ENCODE measurements around the gene FZD10.

FZD10 gene

GRCh38 chr12:130121226-130122000 is 40.9 kb upstream of the FZD10 start:
- no peak for ATAC-seq
- TF ChIP-seq CSDC2 (CRISPR knock-in tag; IDR thresholded peaks at IDR 0.05): no peak
- no peak for TF ChIP-seq PPARA (CRISPR knock-in tag; IDR thresholded peaks at IDR 0.05; ENCODE audit: borderline replicate concordance)
- no peak for TF ChIP-seq ZNF70 (CRISPR knock-in tag; IDR thresholded peaks at IDR 0.05)
- no peak for TF ChIP-seq TOX (CRISPR knock-in tag; IDR thresholded peaks at IDR 0.05; ENCODE audit: borderline replicate concordance)
- no peak for TF ChIP-seq POU6F1 (CRISPR knock-in tag; IDR thresholded peaks at IDR 0.05; ENCODE audit: borderline replicate concordance, low read depth)
- no peak for TF ChIP-seq ZFP3 (CRISPR knock-in tag; IDR thresholded peaks at IDR 0.05)
- no peak for TF ChIP-seq OSR1 (CRISPR knock-in tag; IDR thresholded peaks at IDR 0.05)
- TF ChIP-seq CREB5 (CRISPR knock-in tag; IDR thresholded peaks at IDR 0.05; ENCODE audit: low read depth): no peak

- TF ChIP-seq ISL1 (CRISPR knock-in tag; IDR thresholded peaks at IDR 0.05): no peak
- no peak for TF ChIP-seq ZFP30 (CRISPR knock-in tag; IDR thresholded peaks at IDR 0.05)
- no peak for TF ChIP-seq ZNF8 (CRISPR knock-in tag; IDR thresholded peaks at IDR 0.05)
- TF ChIP-seq RARB (CRISPR knock-in tag; IDR thresholded peaks at IDR 0.05): no peak
- no peak for TF ChIP-seq CSRNP3 (CRISPR knock-in tag; IDR thresholded peaks at IDR 0.05)
- no peak for TF ChIP-seq TOX (CRISPR knock-in tag; IDR thresholded peaks at IDR 0.05; ENCODE audit: borderline replicate concordance)
- no peak for ATAC-seq
Measured at GRCh38 chr12:130122356-130122755, 39.9 kb upstream of the FZD10 start.

GRCh38 chr12:130124106-130124505 is 38.2 kb upstream of the FZD10 start:
- TF ChIP-seq ARNTL (CRISPR knock-in tag; IDR thresholded peaks at IDR 0.05; ENCODE audit: borderline replicate concordance, low read depth) (no peak), RARB (CRISPR knock-in tag; IDR thresholded peaks at IDR 0.05) (no peak), POU6F1 (CRISPR knock-in tag; IDR thresholded peaks at IDR 0.05; ENCODE audit: borderline replicate concordance, low read depth) (no peak)
- ATAC-seq: no peak

- no peak for ATAC-seq
- TF ChIP-seq BACH2 (CRISPR knock-in tag; IDR thresholded peaks at IDR 0.05; ENCODE audit: borderline replicate concordance): no peak
- TF ChIP-seq CSDC2 (CRISPR knock-in tag; IDR thresholded peaks at IDR 0.05): no peak
- no peak for TF ChIP-seq ZNF70 (CRISPR knock-in tag; IDR thresholded peaks at IDR 0.05)
- TF ChIP-seq CREB5 (CRISPR knock-in tag; IDR thresholded peaks at IDR 0.05; ENCODE audit: low read depth): no peak
- TF ChIP-seq ZNF8 (CRISPR knock-in tag; IDR thresholded peaks at IDR 0.05): no peak
- TF ChIP-seq ESRRG (CRISPR knock-in tag; IDR thresholded peaks at IDR 0.05): no peak
Measured at GRCh38 chr12:130124605-130125244, 37.5 kb upstream of the FZD10 start.

- TF ChIP-seq TSHZ2 (CRISPR knock-in tag; IDR thresholded peaks at IDR 0.05): no peak
- no peak for ATAC-seq
Measured at GRCh38 chr12:130126023-130126432, 36.2 kb upstream of the FZD10 start.

Data from SK-N-SH treated with all-trans-retinoic acid at 6 μM for 48 hours (cell line).